GM20000 (cell line): ENCODE data around the gene PAGE4.

ENCODE experiments used
- DNase-seq: peaks from one replicate; pipeline ENCODE4 v3.0.0; 2012; ENCODE audit warnings: low spot score
- CTCF ChIP-seq: IDR thresholded peaks from 2 replicates; pipeline ENCODE4 v1.5.1; 2012; ENCODE audit warnings: mild to moderate bottlenecking, control low read depth; ENCODE audit errors: extremely low read depth, missing control alignments

Gene PAGE4

GRCh38 chrX:49879656-49880277, 50.7 kb downstream of the PAGE4 start:
- no peak for TF ChIP-seq CTCF
- DNase-seq: no peak

- no peak for DNase-seq
- no peak for TF ChIP-seq CTCF
These were observed 51.6 kb downstream of the PAGE4 start for GRCh38 chrX:49880668-49881067.
